GM13976 (cell line): ENCODE measurements around the gene LRRTM4.

Source experiments
- DNase-seq: peaks from one replicate; pipeline ENCODE4 v3.0.0; 2012; ENCODE audit warnings: low spot score
- in situ Hi-C: fragments of 300-500 bp; cut with MboI; formaldehyde crosslinking; loops from one replicate; pipeline ENCODE4 v1.12.0; 2022; ENCODE audit warnings: low sequenced_read_pairs, mixed read lengths, inconsistent platforms; ENCODE audit not compliant: unreplicated experiment
- TF ChIP-seq, protein P1 (sequence below): IDR thresholded peaks from 2 replicates; pipeline ENCODE4 v1.5.1; 2012; ENCODE audit warnings: borderline replicate concordance, mild to moderate bottlenecking; ENCODE audit not compliant: insufficient read depth; ENCODE audit errors: extremely low read depth, missing control alignments, control extremely low read depth

LRRTM4 gene

DNA sequence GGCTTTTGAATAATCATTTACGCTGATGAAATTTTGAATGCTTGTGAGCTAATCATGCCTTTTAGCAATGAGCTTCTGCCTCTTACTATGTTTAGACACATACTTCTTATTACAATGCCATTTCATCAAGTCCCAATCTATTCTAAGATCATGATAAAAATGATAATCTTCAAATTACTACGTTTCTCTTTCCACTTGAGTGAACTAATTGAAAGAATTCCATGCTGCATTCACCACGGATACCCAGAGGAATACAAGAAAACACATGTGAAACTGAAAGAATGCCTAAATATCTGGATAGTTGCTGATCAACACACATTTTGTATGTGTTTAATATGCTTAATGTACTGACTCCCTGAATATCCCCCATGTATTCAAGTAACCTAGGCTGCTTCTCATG, 62.3 kb downstream of the LRRTM4 start:
- DNase-seq: no peak
- in situ Hi-C loops: no loop called here
- TF ChIP-seq, protein P1, sequence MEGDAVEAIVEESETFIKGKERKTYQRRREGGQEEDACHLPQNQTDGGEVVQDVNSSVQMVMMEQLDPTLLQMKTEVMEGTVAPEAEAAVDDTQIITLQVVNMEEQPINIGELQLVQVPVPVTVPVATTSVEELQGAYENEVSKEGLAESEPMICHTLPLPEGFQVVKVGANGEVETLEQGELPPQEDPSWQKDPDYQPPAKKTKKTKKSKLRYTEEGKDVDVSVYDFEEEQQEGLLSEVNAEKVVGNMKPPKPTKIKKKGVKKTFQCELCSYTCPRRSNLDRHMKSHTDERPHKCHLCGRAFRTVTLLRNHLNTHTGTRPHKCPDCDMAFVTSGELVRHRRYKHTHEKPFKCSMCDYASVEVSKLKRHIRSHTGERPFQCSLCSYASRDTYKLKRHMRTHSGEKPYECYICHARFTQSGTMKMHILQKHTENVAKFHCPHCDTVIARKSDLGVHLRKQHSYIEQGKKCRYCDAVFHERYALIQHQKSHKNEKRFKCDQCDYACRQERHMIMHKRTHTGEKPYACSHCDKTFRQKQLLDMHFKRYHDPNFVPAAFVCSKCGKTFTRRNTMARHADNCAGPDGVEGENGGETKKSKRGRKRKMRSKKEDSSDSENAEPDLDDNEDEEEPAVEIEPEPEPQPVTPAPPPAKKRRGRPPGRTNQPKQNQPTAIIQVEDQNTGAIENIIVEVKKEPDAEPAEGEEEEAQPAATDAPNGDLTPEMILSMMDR: no peak

DNA sequence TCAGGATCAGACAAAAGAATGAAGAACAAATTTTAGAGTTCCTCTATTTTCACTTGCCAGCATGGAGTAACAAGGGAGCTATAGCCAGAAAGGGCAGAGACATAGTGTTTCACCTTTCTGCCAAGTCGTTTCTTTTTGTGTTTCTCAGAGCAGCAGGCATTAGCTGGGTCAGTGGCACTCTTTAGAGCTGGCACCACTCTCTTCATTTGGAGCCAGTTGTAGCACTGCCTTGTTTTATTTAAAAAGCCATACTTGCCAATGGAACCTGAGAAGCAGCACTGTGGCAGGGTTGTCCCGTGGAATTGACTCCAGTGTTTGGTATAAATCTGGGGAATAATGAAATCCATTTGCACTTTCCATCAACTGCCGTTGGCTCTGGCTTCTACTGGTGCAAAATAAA, 64.0 kb downstream of the LRRTM4 start:
- in situ Hi-C loops: no loop called here
- DNase-seq: no peak
- TF ChIP-seq, protein P1: no peak

DNA sequence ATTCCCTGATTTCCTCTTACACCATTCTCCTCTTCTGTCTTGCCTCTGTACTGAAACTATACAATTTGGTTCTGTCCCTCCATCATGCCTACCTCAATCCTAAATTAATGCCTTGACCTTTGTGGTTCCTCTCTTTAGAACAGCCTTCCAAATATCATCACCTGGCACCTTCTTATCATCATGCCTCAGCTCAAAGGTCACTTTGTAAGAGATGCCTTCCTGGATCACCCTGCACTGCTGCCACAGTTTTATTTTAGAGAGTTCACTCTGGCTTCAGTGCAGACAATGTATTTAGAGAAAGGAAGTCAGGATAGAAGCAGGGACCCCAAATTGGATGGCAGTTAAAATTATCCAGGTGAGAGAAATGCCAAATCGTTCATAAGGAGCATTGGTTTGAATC, 64.5 kb downstream of the LRRTM4 start:
- DNase-seq: no peak
- in situ Hi-C loops: no loop called here
- TF ChIP-seq, protein P1: no peak

DNA sequence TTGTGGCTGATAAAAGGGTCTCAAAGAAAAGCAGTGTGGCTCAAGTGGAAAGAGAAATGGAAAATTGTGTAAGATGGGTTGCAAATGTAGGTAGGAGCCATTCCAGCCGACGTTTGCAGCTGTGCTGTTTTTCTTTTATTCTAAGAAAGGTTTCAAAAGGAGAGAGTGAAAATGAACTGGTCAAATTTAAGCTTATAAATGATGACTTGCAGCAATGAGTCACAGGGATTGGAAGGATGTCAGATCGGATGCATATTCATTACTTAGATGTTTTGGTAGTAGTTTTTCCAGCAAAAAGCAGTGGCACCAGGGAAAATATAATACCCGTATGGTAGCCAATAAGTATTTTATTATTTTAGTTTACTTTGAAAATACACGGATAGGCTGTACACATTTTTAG, 79.1 kb downstream of the LRRTM4 start:
- in situ Hi-C loops: no loop called here
- TF ChIP-seq, protein P1: no peak
- DNase-seq: no peak

DNA sequence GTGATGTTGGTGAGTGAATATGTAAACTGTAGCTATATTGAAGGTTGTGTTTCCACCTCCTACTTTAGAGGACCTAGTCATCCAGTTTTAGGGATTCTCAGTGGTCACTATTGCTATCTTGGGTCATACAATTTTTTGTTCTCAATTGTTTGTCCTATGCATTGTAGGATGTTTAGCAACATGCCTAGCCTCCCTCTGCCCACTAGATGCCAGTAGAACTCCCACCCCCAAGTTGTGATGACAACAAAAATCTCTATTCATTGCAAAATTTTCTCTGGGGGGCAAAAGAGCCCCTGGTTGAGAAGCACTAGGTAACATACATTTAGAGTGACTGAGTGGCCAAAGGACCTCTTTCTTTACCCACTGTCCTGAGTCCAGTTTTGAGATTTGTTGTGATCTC, 87.3 kb downstream of the LRRTM4 start:
- no peak for DNase-seq
- in situ Hi-C loops: no loop called here
- TF ChIP-seq, protein P1: no peak

DNA sequence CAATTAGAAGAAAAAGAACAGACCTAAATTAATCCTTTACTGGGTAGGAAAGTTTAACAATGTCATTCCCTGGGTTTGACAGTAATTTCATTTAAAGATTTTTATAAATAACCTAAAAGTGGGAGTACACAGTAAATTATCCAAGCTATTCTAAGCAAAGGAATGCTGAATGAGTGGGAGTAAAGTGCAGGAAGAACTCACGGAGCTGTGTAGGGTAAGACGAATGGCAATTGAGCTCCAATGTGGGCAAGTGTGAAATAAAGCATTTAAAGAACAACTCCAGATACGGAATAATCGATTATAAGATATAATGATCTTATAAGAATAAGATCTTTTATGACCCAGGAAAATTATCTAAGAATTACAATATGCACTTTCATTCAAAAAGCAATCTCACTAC, 93.2 kb downstream of the LRRTM4 start:
- DNase-seq: no peak
- TF ChIP-seq, protein P1: no peak
- in situ Hi-C loops: no loop called here

DNA sequence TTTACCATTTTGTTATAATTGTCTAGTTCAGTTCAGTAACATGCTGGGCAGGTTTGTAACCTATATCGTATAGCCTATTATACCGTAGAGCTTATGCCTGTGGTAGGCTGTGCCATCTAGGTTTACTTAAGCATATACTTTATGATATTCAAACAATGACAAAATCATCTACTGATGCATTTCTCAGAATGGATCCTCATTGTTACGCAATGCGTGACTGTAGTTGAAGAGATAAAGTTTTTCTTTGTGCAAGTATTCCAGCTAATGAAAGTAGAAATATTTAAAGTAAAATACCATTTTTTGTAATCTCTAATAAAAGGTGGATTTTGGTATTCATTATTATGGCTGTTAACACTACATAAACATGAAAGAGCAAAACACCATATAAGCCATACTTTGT, 100.2 kb downstream of the LRRTM4 start:
- TF ChIP-seq, protein P1: no peak
- in situ Hi-C loops: no loop called here
- DNase-seq: no peak
